Lower lobe of right lung (tissue), 2 donors: ENCODE data around the gene ARHGAP32. TPM values are rescaled to one million over a fixed set of nuclear protein-coding genes. Genes with fewer than 3 reads are reported as not detected.

Experiments used
- ATAC-seq, 2 donors: fragments of 200-7000 bp; cut with Tn5 transposase; one replicate each; pipeline ENCODE4 v1.9.1; 2020 to 2022; ENCODE audit warnings: mild to moderate bottlenecking in 2 of 2, moderate library complexity in 2 of 2
- DNase-seq: peaks from one replicate; pipeline ENCODE4 v3.0.0-alpha.2; 2020
- H3K27ac ChIP-seq: fragments of 200-600 bp; one replicate; pipeline ENCODE4 v1.8.0; 2022
- H3K27me3 ChIP-seq: fragments of 200-600 bp; one replicate; pipeline ENCODE4 v1.8.0; 2022; ENCODE audit warnings: low read depth
- H3K36me3 ChIP-seq: fragments of 200-600 bp; one replicate; pipeline ENCODE4 v1.8.0; 2022; ENCODE audit warnings: mild to moderate bottlenecking
- H3K4me1 ChIP-seq: fragments of 200-600 bp; one replicate; pipeline ENCODE4 v1.8.0; 2022
- H3K4me3 ChIP-seq: fragments of 200-600 bp; one replicate; pipeline ENCODE4 v1.8.0; 2022; ENCODE audit warnings: mild to moderate bottlenecking
- H3K9me3 ChIP-seq: fragments of 200-600 bp; one replicate; pipeline ENCODE4 v1.8.0; 2022
- intact Hi-C: fragments of 100-400 bp; cut with DNase I; formaldehyde crosslinking; loops from one replicate; pipeline ENCODE4 v1.11.0; 2022
- total RNA-seq: library from RNA; stranded (reverse); fragmentation: NEBNext Ultra II Directional; extraction: Animal tissue kit (Norgen Biotek cat#: 25700); gene quantifications from one replicate; pipeline ENCODE4 v1.2.1, GENCODE V29; 2021
- TF ChIP-seq, protein P1 (sequence below): fragments of 200-600 bp; IDR thresholded peaks from one replicate; pipeline ENCODE4 v1.8.0; 2022; ENCODE audit warnings: antibody characterized with exemption, mild to moderate bottlenecking
- donor health status: DM: no; HTN: yes; CAD: no; lungs with severe emphysema.

ARHGAP32 gene
- total RNA-seq, 1 donor from 2014 or later, result 27.9 TPM

DNA sequence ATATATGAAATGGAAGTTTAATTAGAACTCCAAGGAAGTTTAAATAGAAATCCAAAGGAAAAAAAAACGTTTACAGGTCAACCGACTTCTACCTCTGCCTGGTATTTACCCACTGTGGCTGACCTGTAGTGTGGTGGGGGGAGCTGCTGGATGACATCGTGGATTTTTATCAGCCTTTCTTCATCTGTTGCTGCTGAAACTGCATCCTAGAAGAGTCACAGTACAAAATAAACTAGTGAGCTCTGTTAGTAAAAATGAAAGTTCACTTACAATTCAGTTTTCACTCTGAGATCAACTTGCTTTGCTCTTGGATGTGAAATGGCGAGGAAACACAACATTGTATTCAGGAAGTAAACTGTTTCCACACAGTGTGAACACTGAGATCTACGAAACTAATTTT is 206.2 kb downstream of the ARHGAP32 start:
- intact Hi-C loops, result no loop called here
- Histone ChIP-seq H3K36me3 (peaks cover 21% of the 10 kb centered on the region), H3K9me3 (no peaks in the 10 kb centered on the region), H3K4me1 (no peaks in the 10 kb centered on the region), H3K27me3 (no peaks in the 10 kb centered on the region), H3K27ac (no peak overlapping the region), H3K4me3 (no peak overlapping the region)
- ATAC-seq (no peak), DNase-seq (no peak)
- TF ChIP-seq, protein P1, sequence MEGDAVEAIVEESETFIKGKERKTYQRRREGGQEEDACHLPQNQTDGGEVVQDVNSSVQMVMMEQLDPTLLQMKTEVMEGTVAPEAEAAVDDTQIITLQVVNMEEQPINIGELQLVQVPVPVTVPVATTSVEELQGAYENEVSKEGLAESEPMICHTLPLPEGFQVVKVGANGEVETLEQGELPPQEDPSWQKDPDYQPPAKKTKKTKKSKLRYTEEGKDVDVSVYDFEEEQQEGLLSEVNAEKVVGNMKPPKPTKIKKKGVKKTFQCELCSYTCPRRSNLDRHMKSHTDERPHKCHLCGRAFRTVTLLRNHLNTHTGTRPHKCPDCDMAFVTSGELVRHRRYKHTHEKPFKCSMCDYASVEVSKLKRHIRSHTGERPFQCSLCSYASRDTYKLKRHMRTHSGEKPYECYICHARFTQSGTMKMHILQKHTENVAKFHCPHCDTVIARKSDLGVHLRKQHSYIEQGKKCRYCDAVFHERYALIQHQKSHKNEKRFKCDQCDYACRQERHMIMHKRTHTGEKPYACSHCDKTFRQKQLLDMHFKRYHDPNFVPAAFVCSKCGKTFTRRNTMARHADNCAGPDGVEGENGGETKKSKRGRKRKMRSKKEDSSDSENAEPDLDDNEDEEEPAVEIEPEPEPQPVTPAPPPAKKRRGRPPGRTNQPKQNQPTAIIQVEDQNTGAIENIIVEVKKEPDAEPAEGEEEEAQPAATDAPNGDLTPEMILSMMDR, result no peak

DNA sequence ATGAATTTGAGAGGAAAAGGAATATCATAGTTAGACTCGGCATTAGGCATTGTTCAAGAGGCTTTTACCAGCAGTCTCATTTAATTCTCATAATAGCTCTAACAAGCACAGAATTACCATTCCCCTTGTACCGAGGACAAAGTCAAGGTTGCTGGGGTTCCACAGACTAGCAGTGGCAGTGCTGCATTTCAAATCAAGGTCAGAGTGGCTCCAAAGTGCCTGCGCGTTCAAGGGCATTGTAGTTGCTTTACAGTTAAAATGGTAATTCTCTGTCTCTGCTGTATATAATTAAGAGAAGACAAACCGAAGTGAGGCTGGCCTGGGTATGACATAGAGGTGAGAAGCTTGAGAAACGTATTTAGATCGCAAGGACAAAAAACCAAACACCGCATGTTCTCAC is 209.1 kb downstream of the ARHGAP32 start:
- intact Hi-C loops, result no loop called here
- ATAC-seq, result no peak
- TF ChIP-seq, protein P1, result no peak

DNA sequence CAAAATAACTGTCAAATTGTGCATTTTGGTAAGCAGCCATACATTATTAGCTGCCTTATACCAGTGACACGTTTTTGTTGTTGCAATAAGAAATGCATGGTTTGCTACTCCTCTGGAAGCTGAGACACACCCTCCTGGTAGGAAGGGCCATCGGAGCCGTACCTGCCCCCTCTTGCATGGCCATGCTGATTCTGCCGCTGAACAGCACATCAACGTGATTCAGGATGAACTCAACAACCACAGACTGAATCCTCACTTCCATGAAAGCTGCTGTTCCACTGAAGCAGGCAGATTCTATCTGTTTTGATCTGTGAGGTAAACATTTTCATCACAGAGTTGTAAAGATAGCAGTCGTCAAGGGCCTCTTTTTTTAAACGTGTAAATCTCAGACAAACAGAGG is 210.9 kb downstream of the ARHGAP32 start:
- Histone ChIP-seq H3K27me3 (no peaks in the 10 kb centered on the region), H3K36me3 (peaks cover 55% of the 10 kb centered on the region), H3K4me3 (no peak overlapping the region), H3K4me1 (no peaks in the 10 kb centered on the region), H3K9me3 (no peaks in the 10 kb centered on the region), H3K27ac (no peak overlapping the region)
- no peak for DNase-seq
- no peak for ATAC-seq
- intact Hi-C loops, result no loop called here
- TF ChIP-seq, protein P1, result no peak

More for the DNA sequence above, 209.1 kb downstream of the ARHGAP32 start:
- Histone ChIP-seq H3K4me3 (no peak overlapping the region), H3K4me1 (no peaks in the 10 kb centered on the region), H3K27ac (no peak overlapping the region), H3K9me3 (no peaks in the 10 kb centered on the region), H3K27me3 (no peaks in the 10 kb centered on the region), H3K36me3 (peaks cover 44% of the 10 kb centered on the region)
- no peak for DNase-seq

DNA sequence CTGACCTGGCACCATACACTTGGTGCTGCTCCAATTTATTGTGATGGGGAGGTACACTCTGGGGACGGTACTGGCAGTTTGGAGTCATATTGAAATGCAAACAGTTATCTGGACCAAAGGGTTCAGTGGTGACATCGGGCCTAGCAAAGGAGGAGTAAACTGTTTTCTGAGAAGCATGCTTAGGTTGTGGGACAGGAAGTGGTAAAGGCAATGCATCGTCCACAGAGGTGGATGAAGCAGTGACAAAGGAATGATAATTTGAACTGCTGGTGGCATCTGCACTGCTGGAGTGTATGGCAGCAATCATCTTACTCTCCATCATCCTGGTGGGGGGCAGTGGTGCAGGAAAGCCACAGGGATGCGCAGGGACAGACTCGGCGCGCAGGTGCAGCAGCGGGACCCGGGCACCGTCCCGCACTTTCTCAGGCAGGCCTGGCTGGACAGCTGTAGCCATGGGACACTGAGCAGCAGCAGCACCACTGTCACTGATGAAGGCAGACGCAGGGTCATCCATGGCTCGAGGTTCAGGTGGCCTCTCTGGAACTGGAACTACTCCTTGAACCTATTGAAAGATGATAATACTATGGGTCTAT is 221.4 kb downstream of the ARHGAP32 start:
- Histone ChIP-seq H3K27me3 (no peaks in the 10 kb centered on the region), H3K27ac (no peak overlapping the region), H3K9me3 (no peaks in the 10 kb centered on the region), H3K36me3 (peaks cover 77% of the 10 kb centered on the region), H3K4me3 (no peak overlapping the region), H3K4me1 (peaks cover 2% of the 10 kb centered on the region)
- no peak for DNase-seq
- ATAC-seq, result no peak
- TF ChIP-seq, protein P1, result no peak
- intact Hi-C loops, result no loop called here

DNA sequence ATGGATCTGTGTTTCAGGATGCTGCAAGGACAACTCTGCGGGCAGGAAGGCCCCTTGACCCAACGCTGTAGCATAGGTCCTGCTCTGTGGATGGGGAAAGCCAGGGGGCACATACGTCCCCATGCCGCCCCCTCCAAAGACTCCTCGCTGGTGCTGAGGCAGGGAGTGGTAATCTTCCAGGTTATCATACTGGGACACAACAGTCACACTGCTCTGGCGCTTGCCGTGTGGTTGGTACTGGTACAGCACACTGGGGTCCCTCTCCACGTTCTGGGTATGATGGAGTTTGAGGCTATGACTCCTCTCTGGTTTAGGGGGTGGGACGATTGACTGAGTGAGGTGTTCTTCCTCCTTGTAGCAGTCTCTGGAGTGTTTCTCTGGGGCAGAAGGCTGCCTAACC is 223.2 kb downstream of the ARHGAP32 start:
- DNase-seq (no peak), ATAC-seq (peak; percentile 8 to 10)
- peaks cover 7% of the 10 kb centered on the region for H3K4me1 ChIP-seq
- H3K27me3 ChIP-seq, result no peaks in the 10 kb centered on the region
- no peak overlapping the region for H3K4me3 ChIP-seq
- no peak overlapping the region for H3K27ac ChIP-seq
- TF ChIP-seq, protein P1, result no peak
- intact Hi-C loops, result no loop called here
- H3K36me3 ChIP-seq, result peaks cover 61% of the 10 kb centered on the region
- H3K9me3 ChIP-seq, result no peaks in the 10 kb centered on the region
